D721Med (cell line): ENCODE measurements around the gene LARP4B.

Experiments used
- DNase-seq: peaks from one replicate; pipeline ENCODE4 v3.0.0; 2011; ENCODE audit warnings: low spot score; ENCODE audit not compliant: insufficient read length
- FAIRE-seq: peaks from 2 replicates; lab custom pipeline; 2011; peaks lifted over from hg19 to GRCh38; lab: Jason Lieb, UNC
- TF ChIP-seq, protein P1 (sequence below): IDR thresholded peaks from 2 replicates; pipeline ENCODE4 v1.5.1; 2012; ENCODE audit warnings: mild to moderate bottlenecking, control low read depth; ENCODE audit not compliant: insufficient read depth; ENCODE audit errors: missing control alignments

Gene LARP4B

DNA sequence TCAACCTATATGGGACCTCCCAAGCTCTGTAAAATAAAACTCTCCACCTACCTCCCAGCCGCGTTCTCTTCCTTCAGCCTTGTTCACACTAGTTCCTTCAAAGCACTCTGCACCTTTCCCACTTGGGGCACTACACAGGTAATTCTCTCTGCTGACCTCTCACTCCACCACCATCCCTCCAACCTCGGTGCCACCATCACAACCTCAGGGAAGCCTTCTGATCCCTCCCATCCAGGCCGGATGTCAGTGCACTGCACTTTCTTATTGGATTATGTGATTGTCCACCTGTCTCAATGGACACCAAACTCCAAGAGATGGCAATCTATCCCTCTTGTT, 7.0 kb downstream of the LARP4B start:
- no peak for FAIRE-seq
- TF ChIP-seq, protein P1, sequence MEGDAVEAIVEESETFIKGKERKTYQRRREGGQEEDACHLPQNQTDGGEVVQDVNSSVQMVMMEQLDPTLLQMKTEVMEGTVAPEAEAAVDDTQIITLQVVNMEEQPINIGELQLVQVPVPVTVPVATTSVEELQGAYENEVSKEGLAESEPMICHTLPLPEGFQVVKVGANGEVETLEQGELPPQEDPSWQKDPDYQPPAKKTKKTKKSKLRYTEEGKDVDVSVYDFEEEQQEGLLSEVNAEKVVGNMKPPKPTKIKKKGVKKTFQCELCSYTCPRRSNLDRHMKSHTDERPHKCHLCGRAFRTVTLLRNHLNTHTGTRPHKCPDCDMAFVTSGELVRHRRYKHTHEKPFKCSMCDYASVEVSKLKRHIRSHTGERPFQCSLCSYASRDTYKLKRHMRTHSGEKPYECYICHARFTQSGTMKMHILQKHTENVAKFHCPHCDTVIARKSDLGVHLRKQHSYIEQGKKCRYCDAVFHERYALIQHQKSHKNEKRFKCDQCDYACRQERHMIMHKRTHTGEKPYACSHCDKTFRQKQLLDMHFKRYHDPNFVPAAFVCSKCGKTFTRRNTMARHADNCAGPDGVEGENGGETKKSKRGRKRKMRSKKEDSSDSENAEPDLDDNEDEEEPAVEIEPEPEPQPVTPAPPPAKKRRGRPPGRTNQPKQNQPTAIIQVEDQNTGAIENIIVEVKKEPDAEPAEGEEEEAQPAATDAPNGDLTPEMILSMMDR, result no peak
- no peak for DNase-seq

DNA sequence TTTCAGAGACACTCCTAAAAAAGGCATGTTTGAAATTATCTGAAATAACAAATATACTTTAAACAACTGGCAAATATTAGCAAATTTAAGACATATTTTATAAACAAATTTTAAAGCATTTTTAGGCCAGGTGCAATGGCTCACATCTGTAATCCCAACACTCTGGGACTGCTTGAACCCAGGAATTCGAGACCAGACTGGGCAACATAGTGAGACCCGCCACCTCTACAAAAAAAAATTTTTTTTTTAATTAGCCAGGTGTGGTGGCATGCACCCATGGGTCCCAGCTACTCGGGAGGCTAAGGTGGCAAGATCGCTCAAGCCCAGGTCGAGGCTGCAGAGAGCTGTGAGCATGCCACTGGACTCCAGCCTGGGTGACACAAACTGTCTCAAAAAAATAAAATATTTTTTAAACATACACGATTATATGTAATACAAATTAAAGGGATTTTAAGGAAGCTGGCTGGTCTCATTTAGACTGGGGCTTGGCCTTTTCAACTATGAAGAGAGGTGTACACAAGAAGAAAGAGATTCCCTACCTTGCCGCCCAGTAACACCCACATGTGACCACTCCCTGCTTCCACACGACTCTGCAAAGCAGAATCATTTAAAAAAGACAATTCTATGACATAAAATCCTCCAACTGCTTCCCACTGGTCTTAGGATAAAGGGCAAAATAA, 7.5 kb downstream of the LARP4B start:
- TF ChIP-seq, protein P1, result no peak
- DNase-seq (no peak), FAIRE-seq (no peak)

DNA sequence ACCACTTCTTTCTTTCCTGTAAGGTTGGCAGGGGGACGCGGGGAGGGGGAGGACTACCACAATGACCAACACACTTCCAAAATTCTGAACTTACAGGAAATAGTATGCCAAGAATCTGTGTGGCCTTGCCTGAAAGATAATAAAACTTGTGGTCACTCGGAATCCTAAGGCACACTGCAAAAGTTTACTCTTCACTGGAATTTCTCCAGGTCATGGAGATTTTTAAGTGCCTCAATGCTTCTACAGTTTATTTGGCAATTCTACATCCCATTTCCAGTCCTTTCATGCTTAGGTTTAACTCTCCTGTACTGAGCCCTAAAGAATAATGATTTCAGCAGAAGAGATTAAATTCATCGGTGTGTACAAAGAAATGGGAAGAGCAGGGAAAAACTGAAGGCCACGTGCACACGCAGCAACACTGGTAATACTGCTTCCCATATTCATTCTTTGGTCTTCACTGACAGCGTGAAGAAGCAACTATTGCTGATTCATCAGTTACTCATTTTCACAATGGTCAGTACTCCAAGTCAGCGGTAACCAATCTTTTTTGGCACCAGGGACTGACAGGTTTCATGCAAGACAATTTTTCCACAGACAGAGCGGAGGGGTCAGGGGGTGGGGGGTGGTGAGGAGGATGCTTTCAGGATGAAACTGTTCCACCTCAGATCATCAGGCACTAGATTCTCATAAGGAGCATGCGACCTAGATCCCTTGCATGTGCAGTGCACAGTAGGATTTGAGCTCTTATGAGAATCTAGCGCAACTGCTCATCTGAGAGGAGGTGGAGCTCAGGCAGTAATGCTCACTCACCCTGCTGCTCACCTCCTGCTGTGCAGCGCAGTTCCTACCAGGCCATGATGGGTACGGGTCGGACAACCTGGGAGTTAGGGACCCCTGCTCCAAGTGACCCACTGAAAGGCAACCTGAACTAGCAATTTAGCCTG, 9.8 kb downstream of the LARP4B start:
- TF ChIP-seq, protein P1, result no peak
- no peak for DNase-seq
- FAIRE-seq, result no peak

DNA sequence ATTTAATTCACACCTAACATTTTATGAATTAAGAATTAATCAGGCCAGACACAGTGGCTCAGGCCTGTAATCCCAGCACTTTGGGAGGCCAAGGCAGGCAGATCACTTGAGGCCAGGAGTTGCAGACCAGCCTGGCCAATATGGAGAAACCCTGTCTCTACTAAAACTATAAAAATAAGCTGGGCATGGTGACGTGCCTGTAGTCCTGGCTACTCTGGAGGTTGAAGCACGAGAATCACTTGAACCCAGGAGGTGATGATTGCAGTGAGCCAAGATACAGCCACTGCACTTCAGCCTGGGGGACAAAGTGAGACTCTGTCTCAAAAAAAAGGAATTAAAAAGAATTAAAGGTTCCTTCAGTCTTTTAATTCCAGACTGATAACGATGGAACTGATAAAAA, 11.1 kb downstream of the LARP4B start:
- TF ChIP-seq, protein P1, result no peak
- no peak for FAIRE-seq

DNA sequence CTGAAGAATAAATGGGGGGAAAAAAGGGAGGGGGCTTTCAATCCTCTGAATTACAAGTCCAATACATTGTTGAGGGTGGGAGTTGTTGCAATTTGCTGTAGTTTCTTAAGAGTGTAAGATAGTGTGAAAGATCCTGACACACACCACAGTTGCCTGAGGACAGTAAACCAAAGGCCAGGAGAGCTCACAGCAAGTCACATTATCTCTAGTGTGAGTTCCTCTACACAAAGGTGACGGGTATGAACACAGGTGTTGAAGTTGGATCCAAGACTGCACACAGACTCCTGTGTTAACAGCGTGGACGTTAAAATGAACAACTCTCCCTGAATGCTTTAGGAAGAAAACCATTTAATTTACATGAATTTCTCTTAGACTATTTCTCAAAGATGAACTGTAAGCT, 12.0 kb downstream of the LARP4B start:
- no peak for DNase-seq
- no peak for FAIRE-seq
- TF ChIP-seq, protein P1, result no peak

More for the DNA sequence above, 11.1 kb downstream of the LARP4B start:
- DNase-seq, result no peak

DNA sequence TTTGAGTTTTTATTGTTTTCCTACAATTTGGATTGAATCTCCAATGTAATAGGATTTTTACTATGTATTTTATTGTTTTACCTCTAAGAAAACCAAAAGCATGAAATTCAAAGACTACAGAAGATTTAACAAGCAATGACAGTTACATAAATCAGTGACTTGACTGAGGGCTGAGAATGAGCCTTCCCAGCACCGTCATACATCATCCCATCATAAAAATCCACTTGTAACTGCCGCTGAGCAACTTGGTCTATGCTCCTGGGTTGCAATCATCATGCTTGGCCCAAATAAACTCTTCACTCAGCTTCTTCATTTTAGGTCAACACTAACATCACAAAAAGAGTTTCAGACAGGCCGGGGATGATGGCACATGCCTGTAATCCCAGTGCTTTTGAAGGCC, 13.5 kb downstream of the LARP4B start:
- TF ChIP-seq, protein P1, result no peak
- no peak for DNase-seq
- FAIRE-seq, result no peak

DNA sequence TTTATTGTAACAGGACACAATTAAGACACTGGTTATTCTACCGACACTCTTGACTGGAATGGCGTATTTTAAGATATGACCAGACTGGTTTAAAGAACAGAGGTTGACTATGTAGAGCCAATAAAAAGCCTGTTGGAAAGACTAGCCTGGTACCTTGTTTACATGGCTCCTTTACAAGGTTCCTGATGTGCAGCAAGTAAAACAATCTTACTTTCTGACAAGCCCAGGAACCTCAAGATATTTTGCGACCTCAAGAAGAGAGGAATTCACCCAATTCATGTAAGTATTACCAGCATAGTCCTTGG, 14.1 kb downstream of the LARP4B start:
- no peak for FAIRE-seq
- no peak for DNase-seq

More for the DNA sequence above, 14.1 kb downstream of the LARP4B start:
- TF ChIP-seq, protein P1, result no peak
